Gastroesophageal sphincter (tissue), 3 donors: ENCODE results near the gene NCF4.

Source experiments
- POLR2A ChIP-seq, 2 donors: fragments of 450-650 bp; IDR thresholded peaks; one replicate each; pipeline ENCODE4 v1.6.1; 2017; ENCODE audit warnings: antibody characterized with exemption in 2 of 2, mild to moderate bottlenecking in 2 of 2, moderate library complexity in 1 of 2
- TF ChIP-seq, protein P1 (sequence below), 4 experiments: fragments of 200-600 bp in 2 of 4; fragments of 450-650 bp in 2 of 4; sonication (generic) in 1 of 4; IDR thresholded peaks; one replicate each; pipeline ENCODE4 v1.5.1; 2017 to 2019; ENCODE audit warnings: antibody characterized with exemption in 4 of 4, mild to moderate bottlenecking in 2 of 4, moderate library complexity in 2 of 4

GRCh38 chr22:36831717-36832116, 29.1 kb upstream of the NCF4 start:
- TF ChIP-seq, protein P1, sequence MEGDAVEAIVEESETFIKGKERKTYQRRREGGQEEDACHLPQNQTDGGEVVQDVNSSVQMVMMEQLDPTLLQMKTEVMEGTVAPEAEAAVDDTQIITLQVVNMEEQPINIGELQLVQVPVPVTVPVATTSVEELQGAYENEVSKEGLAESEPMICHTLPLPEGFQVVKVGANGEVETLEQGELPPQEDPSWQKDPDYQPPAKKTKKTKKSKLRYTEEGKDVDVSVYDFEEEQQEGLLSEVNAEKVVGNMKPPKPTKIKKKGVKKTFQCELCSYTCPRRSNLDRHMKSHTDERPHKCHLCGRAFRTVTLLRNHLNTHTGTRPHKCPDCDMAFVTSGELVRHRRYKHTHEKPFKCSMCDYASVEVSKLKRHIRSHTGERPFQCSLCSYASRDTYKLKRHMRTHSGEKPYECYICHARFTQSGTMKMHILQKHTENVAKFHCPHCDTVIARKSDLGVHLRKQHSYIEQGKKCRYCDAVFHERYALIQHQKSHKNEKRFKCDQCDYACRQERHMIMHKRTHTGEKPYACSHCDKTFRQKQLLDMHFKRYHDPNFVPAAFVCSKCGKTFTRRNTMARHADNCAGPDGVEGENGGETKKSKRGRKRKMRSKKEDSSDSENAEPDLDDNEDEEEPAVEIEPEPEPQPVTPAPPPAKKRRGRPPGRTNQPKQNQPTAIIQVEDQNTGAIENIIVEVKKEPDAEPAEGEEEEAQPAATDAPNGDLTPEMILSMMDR (IDR thresholded peaks at IDR 0.05), result no peak
- TF ChIP-seq POLR2A (IDR thresholded peaks at IDR 0.05), result no peak
